Neural progenitor cell (in vitro differentiated cells): Measurements from ENCODE around the gene TASP1.

Source experiments
- CTCF ChIP-seq: fragments of 200-600 bp; sonication (generic); IDR thresholded peaks from 2 replicates; pipeline ENCODE4 v1.5.1; 2017; ENCODE audit warnings: antibody characterized with exemption, mild to moderate bottlenecking
- EZH2 ChIP-seq: fragments of 200-600 bp; sonication (generic); IDR thresholded peaks from 2 replicates; pipeline ENCODE4 v1.6.1; 2017; ENCODE audit warnings: antibody characterized with exemption, mild to moderate bottlenecking, moderate library complexity

GRCh38 chr20:13392391-13392790, 246.3 kb downstream of the TASP1 start:
- TF ChIP-seq CTCF (no peak), EZH2 (no peak)
